Ishikawa (cell line): Measurements from ENCODE around the gene STRN4.

ENCODE experiments used
- CREB1 ChIP-seq: IDR thresholded peaks from 2 replicates; pipeline ENCODE4 v1.6.1; 2012; ENCODE audit warnings: low read depth
- EP300 ChIP-seq: IDR thresholded peaks from 2 replicates; pipeline ENCODE4 v1.6.1; 2012; ENCODE audit warnings: borderline replicate concordance
- RAD21 ChIP-seq: IDR thresholded peaks from 2 replicates; pipeline ENCODE4 v1.6.1; 2012; ENCODE audit warnings: low read depth
- REST ChIP-seq: IDR thresholded peaks from 2 replicates; pipeline ENCODE4 v1.6.1; 2012; ENCODE audit warnings: low read depth, mild to moderate bottlenecking
- TAF1 ChIP-seq: IDR thresholded peaks from 2 replicates; pipeline ENCODE4 v1.6.1; 2012; ENCODE audit warnings: low read depth, mild to moderate bottlenecking
- TEAD4 ChIP-seq: IDR thresholded peaks from 2 replicates; pipeline ENCODE4 v1.6.1; 2012
- YY1 ChIP-seq: IDR thresholded peaks from 2 replicates; pipeline ENCODE4 v1.6.1; 2012; ENCODE audit warnings: low read depth

- no peak for TF ChIP-seq EP300
- peak; percentile 52 for TF ChIP-seq RAD21
- TF ChIP-seq TEAD4 = no peak
- no peak for TF ChIP-seq REST
- peak; percentile 85 for TF ChIP-seq YY1
- no peak for TF ChIP-seq CREB1
- TF ChIP-seq TAF1 = no peak
These were observed 20.5 kb upstream of the STRN4 start for GRCh38 chr19:46766569-46767317.
